Measurements from ENCODE around the gene LSM10.

The LSM10 gene

GRCh38 chr1:36365381-36365780 is 32.3 kb downstream of the LSM10 start:
- DNase-seq (ENCODE audit: low read depth), result no peak

DNA sequence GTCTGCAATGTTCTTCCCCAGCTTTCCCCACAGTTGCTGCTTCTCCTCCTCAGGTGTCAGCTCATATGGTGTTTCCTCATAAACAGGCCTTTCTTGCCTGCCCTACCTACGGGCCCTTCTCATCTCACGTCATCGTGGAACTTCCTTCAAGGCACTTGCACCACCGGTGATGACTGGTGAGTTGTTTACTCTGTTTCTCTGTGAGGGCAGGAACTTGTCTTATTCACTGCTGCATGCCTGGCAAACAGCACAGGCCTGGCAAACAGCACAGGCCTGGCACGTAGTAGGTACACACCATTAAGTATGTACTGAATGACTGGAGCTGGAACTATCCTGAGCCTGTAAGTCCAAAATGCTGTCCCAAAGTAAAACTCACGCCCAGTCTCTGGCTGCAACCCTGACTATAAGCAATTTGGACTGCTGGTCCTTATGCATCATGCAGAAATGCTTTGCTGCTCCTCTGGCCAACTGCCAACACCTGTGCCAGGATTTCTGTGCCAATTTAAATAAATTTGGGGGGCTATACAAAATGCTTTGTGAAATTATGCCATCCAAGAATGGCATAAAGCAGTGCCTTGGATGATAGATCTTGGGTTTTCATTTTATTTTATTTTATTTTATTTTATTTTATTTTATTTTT is 37.7 kb downstream of the LSM10 start:
- H3K4me3 ChIP-seq (ENCODE audit: low read length), result no peak overlapping the region
- peak; percentile 96 for DNase-seq (ENCODE audit: low read depth)
- TF ChIP-seq, protein P1, sequence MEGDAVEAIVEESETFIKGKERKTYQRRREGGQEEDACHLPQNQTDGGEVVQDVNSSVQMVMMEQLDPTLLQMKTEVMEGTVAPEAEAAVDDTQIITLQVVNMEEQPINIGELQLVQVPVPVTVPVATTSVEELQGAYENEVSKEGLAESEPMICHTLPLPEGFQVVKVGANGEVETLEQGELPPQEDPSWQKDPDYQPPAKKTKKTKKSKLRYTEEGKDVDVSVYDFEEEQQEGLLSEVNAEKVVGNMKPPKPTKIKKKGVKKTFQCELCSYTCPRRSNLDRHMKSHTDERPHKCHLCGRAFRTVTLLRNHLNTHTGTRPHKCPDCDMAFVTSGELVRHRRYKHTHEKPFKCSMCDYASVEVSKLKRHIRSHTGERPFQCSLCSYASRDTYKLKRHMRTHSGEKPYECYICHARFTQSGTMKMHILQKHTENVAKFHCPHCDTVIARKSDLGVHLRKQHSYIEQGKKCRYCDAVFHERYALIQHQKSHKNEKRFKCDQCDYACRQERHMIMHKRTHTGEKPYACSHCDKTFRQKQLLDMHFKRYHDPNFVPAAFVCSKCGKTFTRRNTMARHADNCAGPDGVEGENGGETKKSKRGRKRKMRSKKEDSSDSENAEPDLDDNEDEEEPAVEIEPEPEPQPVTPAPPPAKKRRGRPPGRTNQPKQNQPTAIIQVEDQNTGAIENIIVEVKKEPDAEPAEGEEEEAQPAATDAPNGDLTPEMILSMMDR (IDR thresholded peaks at IDR 0.05; ENCODE audit: insufficient read depth, low read depth, low read length, missing control alignments), result no peak

More at GRCh38 chr1:36365381-36365780, 32.3 kb downstream of the LSM10 start:
- TF ChIP-seq, protein P1 (IDR thresholded peaks at IDR 0.05; ENCODE audit: insufficient read depth, low read depth, low read length, missing control alignments), result no peak
- H3K4me3 ChIP-seq (ENCODE audit: low read length), result no peak overlapping the region

DNA sequence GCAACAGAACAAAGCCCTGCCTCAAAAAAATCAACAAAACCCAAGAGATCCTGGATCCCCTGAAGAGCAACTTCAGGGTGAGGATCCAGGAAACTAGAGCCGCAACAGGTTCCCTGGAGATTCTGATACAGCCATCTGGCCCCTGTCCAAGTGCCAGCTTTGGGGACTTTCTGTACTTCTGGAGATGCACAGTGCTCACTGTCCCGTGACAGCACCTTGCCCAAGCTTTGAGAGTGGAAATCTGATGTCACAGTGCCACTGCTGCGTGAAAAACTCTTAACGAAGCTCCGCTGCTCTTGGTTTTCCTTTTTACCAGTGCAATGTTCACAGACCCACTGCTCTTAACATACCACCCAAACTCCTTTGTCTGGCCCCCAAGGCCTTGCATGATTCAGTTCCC is 38.3 kb downstream of the LSM10 start:
- TF ChIP-seq, protein P1 (IDR thresholded peaks at IDR 0.05; ENCODE audit: insufficient read depth, low read depth, low read length, missing control alignments), result no peak
- no peak overlapping the region for H3K4me3 ChIP-seq (ENCODE audit: low read length)

GRCh38 chr1:36358514-36359084 is 39.1 kb downstream of the LSM10 start:
- DNase-seq (ENCODE audit: low read depth), result no peak
- no peak overlapping the region for H3K4me3 ChIP-seq (ENCODE audit: low read length)
- TF ChIP-seq, protein P1 (IDR thresholded peaks at IDR 0.05; ENCODE audit: insufficient read depth, low read depth, low read length, missing control alignments), result no peak

More for the DNA sequence above, 38.3 kb downstream of the LSM10 start:
- no peak for DNase-seq (ENCODE audit: low read depth)

DNA sequence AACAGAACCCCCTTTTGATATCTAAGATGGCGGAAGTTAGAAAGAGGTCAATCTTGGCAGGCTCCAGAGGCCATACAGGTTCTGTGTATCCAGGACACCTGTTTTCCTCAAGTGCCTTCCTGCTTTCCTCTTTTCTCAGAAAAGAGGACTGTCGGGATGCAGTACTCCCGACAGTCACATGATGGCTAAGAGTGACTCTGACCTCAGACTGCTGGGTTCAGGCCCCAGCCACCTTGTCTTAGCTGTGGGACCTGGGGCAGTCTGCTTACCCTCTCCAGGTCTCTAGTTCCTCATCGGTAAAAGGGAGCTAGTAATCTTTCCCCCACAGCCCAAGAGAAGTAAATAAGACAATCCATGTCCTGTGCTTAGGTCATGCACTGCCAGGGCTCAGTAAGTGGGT is 41.9 kb downstream of the LSM10 start:
- TF ChIP-seq, protein P1 (IDR thresholded peaks at IDR 0.05; ENCODE audit: insufficient read depth, low read depth, low read length, missing control alignments), result no peak
- H3K4me3 ChIP-seq (ENCODE audit: low read length), result no peak overlapping the region
- no peak for DNase-seq (ENCODE audit: low read depth)

- TF ChIP-seq, protein P1 (IDR thresholded peaks at IDR 0.05; ENCODE audit: insufficient read depth, low read depth, low read length, missing control alignments), result no peak
- DNase-seq (ENCODE audit: low read depth), result no peak
- H3K4me3 ChIP-seq (ENCODE audit: low read length), result no peak overlapping the region
Measured at GRCh38 chr1:36354486-36354885, 43.2 kb downstream of the LSM10 start.
